DMS53 treated with DMSO at 0.1 percent for 48 hours (cell line): ENCODE data around the gene METAP1D.
A peak's percentile ranks its signal among the peaks of the same experiment; 100 is the strongest.
"Not testable (repeated sequence)": the region's sequence is repeated elsewhere in the genome, so short reads cannot be mapped to it uniquely, and the experiment has no call there.

Experiments used
- DNase-seq: peaks from one replicate; lab custom pipeline; 2025; ENCODE audit not compliant: unreplicated experiment; lab: John Stamatoyannopoulos, UW

Gene METAP1D

GRCh38 chr2:171999604-172000469 is at the start of gene METAP1D:
TSS of gene METAP1D (plus strand) at chr2:171999953. CDS start at chr2:171999970, 17 bp downstream.
- DNase-seq: peak; percentile 95

DNA sequence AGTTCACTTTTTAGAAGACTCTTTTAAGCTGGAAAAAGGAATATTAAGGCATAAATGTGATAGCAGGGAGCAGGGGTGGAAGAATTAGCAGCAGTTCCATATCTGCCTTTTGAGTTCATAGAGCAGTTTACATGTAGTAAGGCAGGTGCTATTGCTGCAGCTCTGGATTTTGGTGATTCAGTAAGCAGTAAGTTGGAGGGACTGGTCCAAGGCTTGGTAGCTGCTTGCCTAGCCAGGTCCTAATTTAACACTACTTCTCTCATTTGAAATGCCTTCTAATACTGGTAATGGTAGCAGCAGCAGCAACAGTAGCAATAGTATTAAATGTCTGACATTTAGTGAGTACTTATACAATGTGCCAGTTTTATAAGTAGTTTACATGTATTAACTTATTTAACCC is 47.5 kb upstream of the METAP1D start:
- DNase-seq: no peak

GRCh38 chr2:171952748-171953147 is 47.0 kb upstream of the METAP1D start:
- no peak for DNase-seq

DNA sequence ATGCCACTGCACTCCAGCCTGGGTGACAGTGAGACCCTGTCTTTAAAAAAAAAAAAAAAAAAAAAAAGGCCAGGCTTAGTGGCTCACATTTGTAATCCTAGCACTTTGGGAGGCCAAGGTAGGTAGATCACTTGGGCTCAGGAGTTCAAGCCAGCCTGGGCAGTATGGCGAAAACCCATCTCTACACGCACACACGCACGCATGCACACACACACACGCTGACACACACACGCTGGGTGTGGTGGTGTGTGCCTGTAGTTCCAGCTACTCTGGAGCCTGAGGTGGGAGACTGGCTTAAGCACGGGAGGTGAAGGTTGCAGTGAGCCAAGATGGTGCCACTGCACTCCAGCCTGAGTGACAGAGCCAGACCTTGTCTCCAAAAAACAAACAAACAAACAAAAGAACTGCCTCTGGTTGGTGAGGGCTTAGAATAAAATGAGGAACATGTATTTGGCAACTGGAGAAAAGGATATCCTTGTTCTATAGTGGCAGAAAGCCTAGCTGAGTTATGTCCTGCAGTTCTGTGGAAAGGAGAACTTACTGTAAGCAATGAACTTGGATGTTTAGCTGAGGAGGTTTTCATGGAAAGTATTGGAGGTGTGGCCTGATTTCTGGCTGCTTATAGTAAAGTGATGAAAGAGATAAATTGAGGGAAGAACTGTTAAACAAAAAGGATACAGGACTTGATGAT is 43.5 kb upstream of the METAP1D start:
- no peak for DNase-seq

DNA sequence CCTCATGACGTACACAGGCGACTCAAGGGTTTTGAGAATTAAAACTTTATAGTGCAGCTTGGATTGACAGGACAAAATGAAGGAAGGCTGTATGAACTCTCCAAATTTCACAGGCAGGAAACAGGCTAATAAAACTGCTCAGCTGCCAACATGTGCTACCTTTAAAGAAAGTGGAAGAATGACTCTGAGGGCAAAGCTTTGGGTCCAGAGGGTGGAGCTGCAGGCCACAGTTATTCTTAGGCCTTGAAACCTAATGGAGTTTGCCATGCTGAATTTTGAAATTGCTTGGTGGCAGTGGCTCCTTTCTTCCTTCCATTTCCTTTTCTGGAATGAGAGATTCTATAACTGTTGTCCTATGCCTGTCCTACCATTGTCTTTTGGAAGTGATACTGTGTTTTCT is 42.7 kb upstream of the METAP1D start:
- DNase-seq: no peak

GRCh38 chr2:171958475-171958874 is 41.3 kb upstream of the METAP1D start:
- DNase-seq: no peak

DNA sequence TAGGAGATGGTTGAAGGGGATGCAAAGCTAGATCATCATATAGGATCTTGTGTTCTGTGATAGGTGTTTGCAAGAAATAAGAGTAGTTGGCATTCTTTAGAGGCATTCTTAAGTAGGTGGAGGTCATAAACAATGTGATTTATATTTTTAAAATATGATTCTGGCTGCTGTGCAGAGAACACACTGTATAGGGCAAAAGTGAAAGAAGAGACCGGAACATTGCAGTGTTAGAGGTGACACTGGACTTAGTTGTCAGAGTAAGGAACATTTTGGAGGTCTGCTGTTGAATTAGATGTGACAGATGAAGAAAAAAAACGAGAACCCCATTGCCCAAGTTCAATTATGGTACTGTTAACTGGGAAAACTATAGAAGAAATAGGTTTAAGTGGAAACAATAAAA is 39.8 kb upstream of the METAP1D start:
- no peak for DNase-seq

- no peak for DNase-seq
Measured at GRCh38 chr2:171960570-171960969, 39.2 kb upstream of the METAP1D start.

- no peak for DNase-seq
Measured at GRCh38 chr2:171963198-171963597, 36.6 kb upstream of the METAP1D start.

DNA sequence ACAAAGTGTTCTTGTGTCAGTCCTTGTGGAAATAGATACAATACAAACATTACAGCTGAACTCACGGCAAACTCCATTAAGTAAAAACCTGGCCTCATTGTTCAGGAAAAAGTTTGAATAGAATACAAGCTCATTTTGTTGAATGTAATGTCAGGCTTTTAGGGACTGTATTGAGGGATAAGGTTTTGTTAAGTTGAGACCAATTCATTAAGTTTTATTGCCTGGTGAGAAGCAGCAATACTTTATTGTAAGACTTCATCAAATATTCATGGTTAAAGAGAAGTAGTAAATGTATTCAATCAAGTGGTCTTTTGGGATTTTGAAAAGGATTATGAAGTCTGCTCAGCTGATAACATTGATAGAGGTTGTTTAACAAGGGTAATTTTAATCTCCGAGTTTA is 35.4 kb upstream of the METAP1D start:
- no peak for DNase-seq

DNA sequence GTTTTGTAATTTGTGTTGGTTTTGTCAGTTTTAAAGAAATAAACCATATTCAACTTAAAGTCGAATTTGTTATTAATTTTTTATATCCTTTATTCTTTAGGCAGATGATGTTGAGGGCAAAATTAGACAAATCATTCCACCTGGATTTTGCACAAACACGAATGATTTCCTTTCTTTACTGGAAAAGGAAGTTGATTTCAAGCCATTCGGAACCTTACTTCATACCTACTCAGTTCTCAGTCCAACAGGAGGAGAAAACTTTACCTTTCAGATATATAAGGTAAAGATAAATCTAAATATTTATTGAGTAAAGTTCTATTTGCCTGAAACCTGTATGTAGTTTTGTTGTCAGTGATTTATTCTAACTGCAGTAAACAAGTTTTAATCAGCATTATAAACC is 34.5 kb upstream of the METAP1D start:
- DNase-seq: no peak

DNA sequence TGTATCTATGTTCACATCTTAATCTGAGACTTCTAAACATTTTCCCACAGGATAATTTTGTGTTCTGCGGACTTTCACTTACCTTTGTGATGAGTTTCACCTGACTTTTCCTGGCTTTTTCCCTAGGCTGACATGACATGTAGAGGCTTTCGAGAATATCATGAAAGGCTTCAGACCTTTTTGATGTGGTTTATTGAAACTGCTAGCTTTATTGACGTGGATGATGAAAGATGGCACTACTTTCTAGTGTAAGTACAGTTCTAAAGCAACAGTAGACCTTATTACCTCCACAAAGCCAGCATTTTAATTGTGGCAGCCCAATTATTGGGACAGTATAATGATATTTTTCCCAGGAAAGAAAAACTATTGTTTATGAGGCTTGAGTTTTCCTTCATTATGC is 34.1 kb upstream of the METAP1D start:
- no peak for DNase-seq

DNA sequence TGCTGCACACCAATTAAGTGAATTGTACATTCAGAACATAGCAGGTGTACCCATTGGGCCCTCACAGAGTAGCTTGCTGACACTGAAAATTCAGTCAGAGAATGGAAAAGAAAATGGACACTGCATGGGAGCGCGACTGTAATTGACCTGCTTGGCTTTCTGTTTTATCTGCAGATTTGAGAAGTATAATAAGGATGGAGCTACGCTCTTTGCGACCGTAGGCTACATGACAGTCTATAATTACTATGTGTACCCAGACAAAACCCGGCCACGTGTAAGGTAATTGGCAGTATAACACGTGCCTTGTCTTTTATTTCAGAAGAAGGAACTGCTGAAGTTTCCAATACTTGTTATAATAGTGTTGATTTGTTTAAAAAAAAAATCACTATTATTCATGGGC is 33.5 kb upstream of the METAP1D start:
- no peak for DNase-seq

- no peak for DNase-seq
Measured at GRCh38 chr2:171966688-171967087, 33.1 kb upstream of the METAP1D start.

- DNase-seq: no peak
Measured at GRCh38 chr2:171968509-171968908, 31.2 kb upstream of the METAP1D start.

- DNase-seq: no peak
Measured at GRCh38 chr2:171972329-171972982, 27.3 kb upstream of the METAP1D start.

- DNase-seq: no peak
Measured at GRCh38 chr2:171979103-171979502, 20.6 kb upstream of the METAP1D start.

DNA sequence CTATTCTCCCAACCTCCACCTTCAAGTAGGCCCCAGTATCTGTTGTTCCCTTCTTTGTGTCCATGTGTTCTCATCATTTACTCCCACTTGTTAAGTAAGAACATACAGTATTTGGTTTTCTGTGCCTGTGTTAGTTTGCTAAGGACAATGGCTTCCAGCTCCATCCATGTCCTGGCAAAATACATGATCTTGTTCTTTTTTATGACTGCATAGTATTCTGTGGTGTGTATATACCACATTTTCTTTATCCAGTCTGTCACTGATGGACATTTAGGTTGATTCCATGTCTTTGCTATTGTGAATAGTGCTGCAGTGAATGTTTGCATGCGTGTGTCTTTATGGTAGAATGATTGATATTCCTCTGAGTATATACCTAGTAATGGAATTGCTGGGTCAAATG is 15.8 kb upstream of the METAP1D start:
- not testable (repeated sequence) for DNase-seq

DNA sequence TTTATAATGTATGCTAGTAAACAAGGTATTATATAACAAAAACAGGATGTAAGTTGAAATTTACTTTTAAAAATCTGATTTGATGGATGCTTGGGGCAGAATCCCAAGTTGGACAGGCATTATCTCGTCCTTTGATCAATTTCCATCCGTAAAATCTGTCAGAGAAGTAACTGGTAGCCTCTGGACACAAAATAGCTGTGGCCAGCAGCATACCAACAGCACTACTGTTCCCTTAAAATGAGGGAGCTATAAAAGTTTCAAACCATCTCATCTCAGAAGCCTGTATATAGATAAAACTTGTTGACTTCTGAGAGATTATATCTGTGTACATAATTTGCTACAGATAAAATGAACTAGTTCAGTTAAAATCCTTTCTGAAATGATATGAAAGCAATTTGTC is 14.7 kb upstream of the METAP1D start:
- DNase-seq: no peak

GRCh38 chr2:171986778-171987177 is 13.0 kb upstream of the METAP1D start:
- DNase-seq: no peak

- no peak for DNase-seq
Measured at GRCh38 chr2:171991027-171991426, 8.7 kb upstream of the METAP1D start.

GRCh38 chr2:171995586-171995985 is 4.2 kb upstream of the METAP1D start:
- DNase-seq: no peak
